K562 (cell line): ENCODE measurements around the gene TMEM187. TPM values are rescaled to one million over a fixed set of nuclear protein-coding genes. Genes with fewer than 3 reads are reported as not detected.

Source experiments
- ATAC-seq: fragments of 200-7000 bp; cut with Tn5 transposase; 3 replicates; pipeline ENCODE4 v1.9.1; 2020; ENCODE audit warnings: moderate library complexity
- BruUV-seq: library from RNA; stranded (reverse); fragments of 400-500 nt; replicated peaks from 2 replicates; lab custom pipeline; 2021; lab: Mats Ljungman, UMichigan
- CTCF ChIA-PET: fragments of 300-600 bp; formaldehyde crosslinking; extraction: SDS; loops from one replicate; lab custom pipeline; 2021; ENCODE audit warnings: low intra/inter-chr PET ratio; lab: Yijun Ruan, JAX
- POLR2A ChIA-PET: fragments of 300-600, 350-650 bp; sonication (Branson Sonifier 250); formaldehyde crosslinking; extraction: SDS; loops from one replicate; lab custom pipeline; 2021; ENCODE audit warnings: antibody characterized with exemption, inconsistent platforms; lab: Yijun Ruan, JAX
- DNase-seq, 4 experiments: peaks; one replicate each; pipeline versions ENCODE4 v3.0.0 to v3.0.0-alpha.2; 2011 to 2018; ENCODE audit warnings: low spot score in 3 of 4, mixed read lengths in 3 of 4; ENCODE audit errors: extremely low read depth in 1 of 4
- FAIRE-seq: peaks from 2 replicates; lab custom pipeline; 2011; peaks lifted over from hg19 to GRCh38; lab: Jason Lieb, UNC
- H2AFZ ChIP-seq: 2 replicates; pipeline ENCODE4 v1.6.0; 2011; ENCODE audit warnings: low read depth, low read length, control low read depth, inconsistent platforms
- H3K27ac ChIP-seq: fragments of 200-600 bp; 3 replicates; pipeline ENCODE4 v1.8.0; 2011; ENCODE audit warnings: low read depth, mild to moderate bottlenecking, control low read depth, inconsistent platforms, low read length, moderate library complexity, mixed read lengths; ENCODE audit errors: extremely low read depth
- H3K27me3 ChIP-seq, 2 experiments: fragments of 300-600 bp in 1 of 2; 2 replicates in 1 of 2; 3 replicates in 1 of 2; pipeline versions ENCODE4 v1.6.0 to v1.8.0; 2011; ENCODE audit warnings: inconsistent platforms in 2 of 2, low read length in 2 of 2, mild to moderate bottlenecking in 1 of 2, mixed read lengths in 1 of 2, moderate library complexity in 1 of 2; ENCODE audit not compliant: control insufficient read depth in 2 of 2, insufficient read depth in 2 of 2
- H3K36me3 ChIP-seq: fragments of 300-600 bp; 3 replicates; pipeline ENCODE4 v1.8.0; 2011; ENCODE audit warnings: mild to moderate bottlenecking, low read length, inconsistent platforms; ENCODE audit not compliant: control insufficient read depth, insufficient read depth
- H3K4me1 ChIP-seq, 2 experiments: fragments of 200-600 bp in 1 of 2; replicated peaks in 1 of 2; 2 replicates in 1 of 2; 3 replicates in 1 of 2; pipeline versions ENCODE4 v1.5.1 to v1.8.0; 2011; ENCODE audit warnings: inconsistent platforms in 2 of 2, low read length in 2 of 2, mild to moderate bottlenecking in 1 of 2, mixed read lengths in 1 of 2, moderate library complexity in 1 of 2; ENCODE audit not compliant: control insufficient read depth in 2 of 2, insufficient read depth in 2 of 2
- H3K4me2 ChIP-seq: 2 replicates; pipeline ENCODE4 v1.6.1; 2011; ENCODE audit warnings: low read length, control low read depth, inconsistent platforms, mixed read lengths; ENCODE audit not compliant: insufficient read depth
- H3K4me3 ChIP-seq: fragments of 200-600 bp; sonication (generic), shearing (Covaris generic); 2 replicates; pipeline ENCODE4 v1.5.1; 2016; ENCODE audit warnings: control low read depth, inconsistent platforms
- H3K79me2 ChIP-seq: fragments of 200-600 bp; 3 replicates; pipeline ENCODE4 v1.8.0; 2011; ENCODE audit warnings: low read length, inconsistent platforms; ENCODE audit not compliant: control insufficient read depth, insufficient read depth
- H3K9ac ChIP-seq, 2 experiments: 2 replicates each; pipeline versions ENCODE4 v1.6.0 to v1.6.1; 2011; ENCODE audit warnings: low read depth in 2 of 2, low read length in 2 of 2, control low read depth in 1 of 2, inconsistent platforms in 1 of 2, mild to moderate bottlenecking in 1 of 2, mixed read lengths in 1 of 2; ENCODE audit not compliant: insufficient read depth in 1 of 2
- H3K9me1 ChIP-seq: one replicate; pipeline ENCODE4 v1.6.0; 2011; ENCODE audit warnings: inconsistent platforms, mild to moderate bottlenecking, low read length, moderate library complexity; ENCODE audit not compliant: control insufficient read depth, insufficient read depth
- H3K9me3 ChIP-seq: replicated peaks from 2 replicates; pipeline ENCODE4 v1.5.1; 2011; ENCODE audit warnings: low read depth, low read length, inconsistent platforms; ENCODE audit not compliant: control insufficient read depth, insufficient read depth
- H4K20me1 ChIP-seq: replicated peaks from 2 replicates; pipeline ENCODE4 v1.6.1; 2011; ENCODE audit warnings: low read length, inconsistent platforms, mixed read lengths; ENCODE audit not compliant: control insufficient read depth, insufficient read depth
- EWSR1 ChIP-seq: fragments of 450-650 bp; IDR thresholded peaks from 2 replicates; pipeline ENCODE4 v1.6.1; 2018; ENCODE audit warnings: borderline replicate concordance, mild to moderate bottlenecking, low read depth, moderate library complexity; ENCODE audit not compliant: partially characterized antibody
- FOXA3 ChIP-seq, 2 experiments: fragments of 450-650 bp in 1 of 2; sonication (generic) in 1 of 2; formaldehyde crosslinking; IDR thresholded peaks in 1 of 2; conservative IDR thresholded peaks in 1 of 2; 2 replicates each; pipeline versions ENCODE4 v1.4.0 to v1.8.0; 2020 to 2022; ENCODE audit warnings: mild to moderate bottlenecking in 2 of 2, missing genetic modification reagents in 1 of 2
- HDAC3 ChIP-seq: fragments of 450-650 bp; IDR thresholded peaks from 2 replicates; pipeline ENCODE4 v1.6.1; 2018; ENCODE audit warnings: borderline replicate concordance, mild to moderate bottlenecking, moderate library complexity; ENCODE audit not compliant: partially characterized antibody
- KLF6 ChIP-seq: fragments of 250-450 bp; sonication (Bioruptor Pico); IDR thresholded peaks from 2 replicates; pipeline ENCODE4 v1.4.0; 2020; ENCODE audit warnings: mild to moderate bottlenecking, moderate library complexity, borderline replicate concordance
- MTA1 ChIP-seq: fragments of 450-650 bp; IDR thresholded peaks from 2 replicates; pipeline ENCODE4 v1.6.1; 2017; ENCODE audit warnings: borderline replicate concordance
- NONO ChIP-seq, 2 experiments: fragments of 200-400 bp in 1 of 2; fragments of 450-650 bp in 1 of 2; formaldehyde crosslinking in 1 of 2; IDR thresholded peaks; 2 replicates each; pipeline ENCODE4 v1.6.1; 2017; ENCODE audit warnings: low read depth in 2 of 2, mild to moderate bottlenecking in 2 of 2, moderate library complexity in 2 of 2, low read length in 1 of 2
- PHTF2 ChIP-seq: fragments of 250-450 bp; sonication (Bioruptor Pico); IDR thresholded peaks from 2 replicates; pipeline ENCODE4 v1.5.0; 2021; ENCODE audit warnings: mild to moderate bottlenecking
- PRPF4 ChIP-seq: fragments of 200-400 bp; formaldehyde crosslinking; IDR thresholded peaks from one replicate; pipeline ENCODE4 v1.6.1; 2017; ENCODE audit warnings: low read length, low read depth, mild to moderate bottlenecking; ENCODE audit not compliant: insufficient read depth, poor library complexity, severe bottlenecking
- SIN3B ChIP-seq: fragments of 450-650 bp; IDR thresholded peaks from 2 replicates; pipeline ENCODE4 v1.6.1; 2017; ENCODE audit warnings: low read depth, mild to moderate bottlenecking, moderate library complexity
- ZNF592 ChIP-seq: fragments of 450-650 bp; IDR thresholded peaks from 2 replicates; pipeline ENCODE4 v1.6.1; 2017; ENCODE audit warnings: antibody characterized with exemption, mild to moderate bottlenecking
- WGBS: fragments of 100-300 bp; shearing (Covaris generic); methylation state at CpG from one replicate; pipeline ENCODE4 v1.1.6; 2016; ENCODE audit warnings: low coverage, mixed read lengths; ENCODE audit not compliant: insufficient coverage; ENCODE audit errors: missing lambda C conversion rate; 5-methylcytosine and 5-hydroxymethylcytosine counted together
- in situ Hi-C: fragments of 300-500 bp; cut with MboI; formaldehyde crosslinking; loops from 4 replicates; pipeline ENCODE4 v1.15.0; 2018; ENCODE audit warnings: inconsistent platforms, mixed read lengths
- intact Hi-C: fragments of 100-400 bp; cut with micrococcal nuclease; formaldehyde crosslinking; loops from 2 replicates; pipeline ENCODE4 v1.14.2; 2022
- polyA plus RNA-seq, 8 experiments: library from polyadenylated mRNA; depleted of rRNA in 4 of 8; stranded (reverse) in 5 of 8; unstranded in 3 of 8; fragments of >200 nt; fragmentation: Nextera tagmentation in 2 of 8; fragmentation: Illumina TruSeq in 1 of 8; extraction: Ambion mirVana in 2 of 8; extraction: Trizol in 1 of 8; gene quantifications; 2 replicates each; pipeline versions ENCODE4 v1.2.1 to v1.2.3, GENCODE V29; 2011 to 2014; ENCODE audit warnings: inconsistent platforms in 1 of 8, missing spikeins in 1 of 8
- total RNA-seq, 7 experiments: library from RNA; depleted of rRNA in 6 of 7; stranded (reverse); fragments of >200 nt in 6 of 7; fragmentation: Illumina TruSeq in 2 of 7; extraction: Trizol in 2 of 7; gene quantifications; 2 replicates each; pipeline versions ENCODE4 v1.2.1 to v1.2.3, GENCODE V29; 2011 to 2021; ENCODE audit warnings: low replicate concordance in 1 of 7

Gene TMEM187
- total and polyA plus RNA-seq, 9 of the 15 experiments (the other 6 are each of a cell fraction or from before 2014, with no cell fraction given) = 0.13 to 6.4 (median 1.6) TPM

GRCh38 chrX:153928846-153929245 lies 43.7 kb upstream of the TMEM187 start:
- WGBS = 45% methylated on average over 5 of the region's 9 CpGs

More at GRCh38 chrX:153928846-153929245, 43.7 kb upstream of the TMEM187 start:
- CTCF ChIA-PET = no interaction called here
- BruUV-seq = no TSS peak
- no peak overlapping the region for H2AFZ ChIP-seq
- ATAC-seq (no peak), FAIRE-seq (no peak), DNase-seq (no peak)
- POLR2A ChIA-PET = interaction anchor here (0.5 to 1.7 kb wide), 5 partner anchors 8 to 147 kb away, joined by 3 to 5 read pairs (median 3); partner anchors contain the start of genes IDH3G and SSR4
- H3K9me1 ChIP-seq = no peaks in the 10 kb centered on the region
- in situ Hi-C loops (no loop called here), intact Hi-C loops (loop anchor here (1.0 to 5.0 kb wide), 2 partner anchors 18 to 162 kb away; no protein-coding TSS in a partner anchor)
- H3K27ac ChIP-seq = peak overlapping the region; percentile 54; the same call in 2 of the 3 replicates
- H3K36me3 ChIP-seq = peaks cover 52% of the 10 kb centered on the region
- no peaks in the 10 kb centered on the region for H4K20me1 ChIP-seq
- peak overlapping the region; percentile 65; the same call in 1 of the 2 replicates for H3K4me2 ChIP-seq
- no peaks in the 10 kb centered on the region for H3K9me3 ChIP-seq
- TF ChIP-seq FOXA3 (CRISPR knock-in tag; conservative IDR thresholded peaks at IDR 0.05 in 1 of 2, IDR thresholded peaks at IDR 0.05 in 1 of 2) (no peak), ZNF592 (no peak), HDAC3 (no peak), PHTF2 (CRISPR knock-in tag) (no peak), MTA1 (no peak), EWSR1 (no peak), PRPF4 (no peak), SIN3B (no peak), KLF6 (CRISPR knock-in tag) (no peak), NONO (IDR thresholded peaks at IDR 0.05; ENCODE audit: low read depth in 2 of 2, low read length in 1 of 2) (no peak)
- H3K27me3 ChIP-seq = no peaks in the 10 kb centered on the region
- no peak overlapping the region for H3K4me3 ChIP-seq
- peak overlapping the region; percentile 17 to 70; a peak in 1 of 4 replicates for H3K9ac ChIP-seq
- peaks cover 32 to 66% of the 10 kb centered on the region in 2 experiments; a peak in 4 of 5 replicates for H3K4me1 ChIP-seq
- H3K79me2 ChIP-seq = peaks cover 62% of the 10 kb centered on the region
